ENCODE results near the gene CBLB. TPM values are rescaled to one million over a fixed set of nuclear protein-coding genes. Genes with fewer than 3 reads are reported as not detected.

Gene CBLB
- total and polyA plus RNA-seq, 2 of the 4 experiments (the other 2 are of a cell fraction): 10.1 to 20.1 TPM

GRCh38 chr3:105809208-105809888 lies 59.5 kb downstream of the CBLB start (continued):
- TF ChIP-seq RAD21 (IDR thresholded peaks at IDR 0.05; ENCODE audit: low read length): no peak

- intact Hi-C loops (cut with micrococcal nuclease): loop anchor here (2.0 kb wide), 2 partner anchors 15 kb away; no protein-coding TSS in a partner anchor
- H3K9ac ChIP-seq (ENCODE audit: low read depth, low read length): no peak overlapping the region
- 100% methylated on average over 1 of the region's 3 CpGs; no CpG with 5 or more reads in 1 of the 2 experiments for whole genome bisulfite sequencing, 2 experiments (ENCODE audit: extremely low coverage in 2 of 2, insufficient read length in 1 of 2)
- no peak overlapping the region for H3K18ac ChIP-seq (ENCODE audit: low read depth, low read length)
- no peak overlapping the region for H4K5ac ChIP-seq (ENCODE audit: low read depth, low read length)
- no peaks in the 10 kb centered on the region for H3K36me3 ChIP-seq (ENCODE audit: control insufficient read depth, insufficient read depth, low read length)
- no peaks in the 10 kb centered on the region; the same call in 1 of the 2 replicates for H4K20me1 ChIP-seq (ENCODE audit: insufficient read depth, low read length)
- no peaks in the 10 kb centered on the region for H3K9me3 ChIP-seq (ENCODE audit: control insufficient read depth, insufficient read depth, low read length)
- H3K79me1 ChIP-seq (ENCODE audit: low read depth in 1 of 2, low read length in 2 of 2): peaks cover 0 to 19% of the 10 kb centered on the region in 2 experiments; a peak in 3 of 4 replicates
- no peak overlapping the region for H3K4me2 ChIP-seq (ENCODE audit: low read depth, low read length)
- DNase-seq: no peak
- H2AK5ac ChIP-seq (ENCODE audit: low read depth, low read length): no peak overlapping the region
- no peak overlapping the region for H3K56ac ChIP-seq (ENCODE audit: extremely low read depth, insufficient read depth, low read length)
- dilution Hi-C loops (cut with HindIII; ENCODE audit: low sequenced_read_pairs, unreplicated experiment): no loop called here
- no peak overlapping the region for H2AK9ac ChIP-seq (replicated peaks; ENCODE audit: low read depth, low read length, poor library complexity)
- H3K27me3 ChIP-seq (ENCODE audit: control insufficient read depth, insufficient read depth, low read length): no peaks in the 10 kb centered on the region
- H4K91ac ChIP-seq (ENCODE audit: insufficient read depth, low read depth, low read length): no peak overlapping the region
- TF ChIP-seq RFX5 (IDR thresholded peaks at IDR 0.05; ENCODE audit: low read depth, low read length) (no peak), USF2 (IDR thresholded peaks at IDR 0.05; ENCODE audit: low read depth, low read length) (no peak), RCOR1 (IDR thresholded peaks at IDR 0.05; ENCODE audit: insufficient replicate concordance, low read length) (no peak), ELK1 (IDR thresholded peaks at IDR 0.05; ENCODE audit: borderline replicate concordance, low read depth, low read length) (no peak), SMC3 (IDR thresholded peaks at IDR 0.05; ENCODE audit: low read depth, low read length) (no peak), NFE2L2 (IDR thresholded peaks at IDR 0.05; ENCODE audit: low read depth, low read length) (no peak), CEBPB (IDR thresholded peaks at IDR 0.05; ENCODE audit: low read depth, low read length) (no peak), BHLHE40 (IDR thresholded peaks at IDR 0.05; ENCODE audit: low read depth, low read length) (no peak), MAFK (IDR thresholded peaks at IDR 0.05; ENCODE audit: low read depth, low read length) (no peak), RAD21 (IDR thresholded peaks at IDR 0.05; ENCODE audit: low read length) (no peak)
- H3K4me1 ChIP-seq (ENCODE audit: control insufficient read depth, insufficient read depth, low read length): peaks cover 2% of the 10 kb centered on the region; the same call in 1 of the 2 replicates
- H3K23ac ChIP-seq (ENCODE audit: low read depth, low read length): no peak overlapping the region
- H3K27ac ChIP-seq (ENCODE audit: insufficient read depth, low read length): no peak overlapping the region
- no peak overlapping the region for H2BK120ac ChIP-seq (ENCODE audit: low read depth, low read length)
- H2BK5ac ChIP-seq (ENCODE audit: low read depth, low read length, poor library complexity, severe bottlenecking): no peak overlapping the region
- in situ Hi-C loops (cut with MboI; ENCODE audit: low sequenced_read_pairs): no loop called here
- H3K4ac ChIP-seq (ENCODE audit: low read depth, low read length): no peak overlapping the region
- ATAC-seq (ENCODE audit: low read depth): no peak
- no peak overlapping the region for H2BK15ac ChIP-seq (ENCODE audit: low read depth, low read length)
- H3K9me1 ChIP-seq (ENCODE audit: insufficient read depth, low read length): no peaks in the 10 kb centered on the region
- no peak overlapping the region for H3K14ac ChIP-seq (replicated peaks; ENCODE audit: low read depth, low read length)
- H2AFZ ChIP-seq (replicated peaks; ENCODE audit: low read length, poor library complexity): no peak overlapping the region
- no peak overlapping the region for H3K4me3 ChIP-seq (ENCODE audit: insufficient read depth, low read depth, low read length)
- no TSS peak for BruUV-seq (replicated peaks)
- ChIA-PET POLR2A (ENCODE audit: unreplicated experiment) (no interaction called here), CTCF (no interaction called here)
- H2BK20ac ChIP-seq (ENCODE audit: low read depth, low read length): no peak overlapping the region
- H4K8ac ChIP-seq (ENCODE audit: low read depth in 2 of 2, low read length in 2 of 2): no peak overlapping the region
Observed at GRCh38 chr3:105807701-105808100, 61.1 kb downstream of the CBLB start.
